GM19193 (cell line): ENCODE measurements around the gene ALPK3.

ENCODE experiments used
- POLR2A ChIP-seq: IDR thresholded peaks from 4 replicates; pipeline ENCODE4 v1.6.1; 2011; ENCODE audit not compliant: insufficient read depth, insufficient read length; ENCODE audit errors: extremely low read depth

The ALPK3 gene

DNA sequence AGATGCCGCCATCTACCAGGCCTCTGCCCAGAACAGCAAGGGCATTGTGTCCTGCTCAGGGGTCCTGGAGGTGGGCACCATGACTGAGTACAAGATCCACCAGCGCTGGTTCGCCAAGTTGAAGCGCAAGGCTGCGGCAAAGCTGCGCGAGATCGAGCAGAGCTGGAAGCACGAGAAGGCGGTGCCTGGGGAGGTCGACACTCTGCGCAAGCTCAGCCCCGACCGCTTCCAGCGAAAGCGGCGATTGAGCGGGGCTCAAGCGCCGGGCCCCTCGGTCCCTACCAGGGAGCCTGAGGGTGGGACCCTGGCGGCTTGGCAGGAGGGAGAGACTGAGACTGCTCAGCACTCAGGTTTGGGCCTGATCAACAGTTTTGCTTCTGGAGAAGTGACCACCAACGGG lies 22.6 kb downstream of the ALPK3 start:
- TF ChIP-seq POLR2A = no peak

DNA sequence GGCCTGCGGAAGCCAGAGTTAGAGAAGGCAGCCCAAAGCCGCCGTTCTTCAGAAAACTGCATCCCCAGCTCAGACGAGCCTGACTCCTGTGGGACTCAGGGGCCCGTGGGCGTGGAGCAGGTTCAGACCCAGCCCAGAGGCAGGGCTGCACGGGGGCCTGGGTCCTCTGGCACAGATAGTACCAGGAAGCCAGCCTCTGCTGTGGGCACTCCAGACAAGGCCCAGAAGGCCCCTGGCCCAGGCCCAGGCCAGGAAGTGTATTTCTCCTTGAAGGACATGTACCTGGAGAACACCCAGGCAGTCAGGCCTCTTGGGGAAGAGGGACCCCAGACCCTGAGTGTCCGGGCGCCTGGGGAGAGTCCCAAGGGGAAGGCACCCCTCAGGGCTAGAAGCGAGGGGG lies 23.1 kb downstream of the ALPK3 start:
- TF ChIP-seq POLR2A = no peak

GRCh38 chr15:84840741-84841429 lies 23.7 kb downstream of the ALPK3 start:
- no peak for TF ChIP-seq POLR2A

DNA sequence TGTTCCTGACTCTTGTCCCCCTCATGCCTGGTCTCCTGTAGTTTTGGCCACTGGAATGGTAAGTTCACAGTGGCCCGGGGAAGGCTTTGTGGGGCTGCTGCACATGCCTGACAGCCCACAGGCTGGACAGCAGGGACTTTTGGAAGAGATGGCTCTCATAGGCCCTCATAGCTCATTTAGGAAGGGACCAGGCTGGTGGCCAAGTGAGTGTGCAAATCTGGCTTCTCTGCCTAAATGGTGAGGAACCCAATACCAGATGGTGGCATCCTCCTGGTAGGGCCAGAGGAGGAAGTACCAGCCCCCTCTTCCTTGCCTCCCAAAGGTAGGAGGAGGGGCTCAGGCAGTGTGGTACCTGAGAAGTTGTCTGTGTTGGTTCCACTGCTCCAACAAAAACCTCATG lies 25.6 kb downstream of the ALPK3 start:
- TF ChIP-seq POLR2A = no peak

- no peak for TF ChIP-seq POLR2A
Measured at GRCh38 chr15:84844964-84845363, 27.8 kb downstream of the ALPK3 start.

DNA sequence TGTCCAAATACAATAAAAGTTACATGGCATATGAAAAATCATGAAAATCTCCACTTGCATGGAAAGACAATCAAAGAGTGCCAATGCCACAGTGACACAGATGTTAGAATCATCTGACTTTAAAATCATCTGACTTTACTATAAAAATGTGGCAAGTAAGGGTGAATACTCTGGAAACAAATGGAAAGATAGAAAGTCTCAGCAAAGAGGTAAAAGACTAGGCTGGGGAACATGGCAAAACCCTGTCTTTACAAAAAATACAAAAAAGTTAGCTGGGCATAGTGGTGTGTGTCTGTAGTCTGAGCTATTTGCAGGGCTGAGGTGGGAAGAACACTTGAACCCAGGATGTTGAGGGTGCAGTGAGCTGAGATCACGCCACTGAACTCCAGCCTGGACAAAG lies 29.1 kb downstream of the ALPK3 start:
- TF ChIP-seq POLR2A = no peak

- no peak for TF ChIP-seq POLR2A
Measured at GRCh38 chr15:84847382-84847781, 30.2 kb downstream of the ALPK3 start.

- no peak for TF ChIP-seq POLR2A
Measured at GRCh38 chr15:84852212-84852611, 35.1 kb downstream of the ALPK3 start.

DNA sequence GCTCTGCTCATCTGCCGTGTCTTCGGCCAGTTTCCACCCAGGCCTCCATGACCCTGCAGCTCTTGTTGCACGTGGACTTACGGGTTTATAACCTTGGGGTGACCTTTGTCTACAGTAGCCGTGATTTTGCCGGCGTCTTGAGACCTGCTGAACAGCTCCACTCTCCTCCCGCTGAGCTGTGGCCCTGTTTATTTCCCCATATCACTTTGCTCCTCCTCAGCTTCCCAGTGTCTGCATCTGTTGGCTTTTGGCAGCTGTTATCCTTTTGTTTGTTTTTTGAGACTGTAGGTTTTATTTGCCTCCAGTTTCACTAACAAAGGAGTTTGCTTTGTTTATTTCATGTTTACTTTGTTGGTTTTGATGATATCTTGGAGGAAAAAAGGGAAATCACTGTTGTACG lies 38.0 kb downstream of the ALPK3 start:
- TF ChIP-seq POLR2A = no peak

GRCh38 chr15:84855765-84856164 lies 38.6 kb downstream of the ALPK3 start:
- TF ChIP-seq POLR2A = no peak

DNA sequence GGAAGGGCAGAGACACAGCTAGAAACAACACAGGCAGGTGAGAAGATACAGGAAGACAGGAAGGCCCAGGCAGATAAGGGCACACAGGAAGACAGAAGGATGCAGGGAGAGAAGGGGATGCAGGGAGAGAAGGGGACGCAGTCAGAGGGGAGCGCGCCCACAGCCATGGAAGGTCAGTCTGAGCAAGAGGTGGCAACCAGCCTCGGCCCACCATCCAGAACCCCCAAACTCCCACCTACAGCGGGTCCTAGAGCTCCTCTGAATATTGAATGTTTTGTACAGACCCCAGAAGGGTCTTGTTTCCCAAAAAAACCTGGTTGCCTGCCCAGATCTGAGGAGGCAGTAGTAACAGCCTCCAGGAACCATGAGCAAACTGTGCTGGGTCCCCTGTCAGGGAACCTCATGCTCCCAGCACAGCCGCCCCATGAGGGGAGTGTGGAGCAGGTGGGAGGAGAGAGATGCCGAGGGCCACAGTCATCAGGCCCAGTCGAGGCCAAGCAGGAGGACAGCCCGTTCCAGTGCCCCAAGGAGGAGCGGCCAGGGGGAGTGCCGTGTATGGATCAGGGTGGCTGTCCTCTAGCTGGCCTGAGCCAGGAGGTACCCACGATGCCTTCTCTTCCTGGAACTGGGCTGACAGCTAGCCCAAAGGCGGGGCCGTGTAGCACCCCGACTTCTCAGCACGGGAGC lies 39.7 kb downstream of the ALPK3 start:
- no peak for TF ChIP-seq POLR2A

GRCh38 chr15:84857418-84858004 lies 40.4 kb downstream of the ALPK3 start:
- TF ChIP-seq POLR2A = no peak

- no peak for TF ChIP-seq POLR2A
Measured at GRCh38 chr15:84858231-84858630, 41.1 kb downstream of the ALPK3 start.

- TF ChIP-seq POLR2A = no peak
Measured at GRCh38 chr15:84859144-84859543, 42.0 kb downstream of the ALPK3 start.

- TF ChIP-seq POLR2A = no peak
Measured at GRCh38 chr15:84859651-84860050, 42.5 kb downstream of the ALPK3 start.

DNA sequence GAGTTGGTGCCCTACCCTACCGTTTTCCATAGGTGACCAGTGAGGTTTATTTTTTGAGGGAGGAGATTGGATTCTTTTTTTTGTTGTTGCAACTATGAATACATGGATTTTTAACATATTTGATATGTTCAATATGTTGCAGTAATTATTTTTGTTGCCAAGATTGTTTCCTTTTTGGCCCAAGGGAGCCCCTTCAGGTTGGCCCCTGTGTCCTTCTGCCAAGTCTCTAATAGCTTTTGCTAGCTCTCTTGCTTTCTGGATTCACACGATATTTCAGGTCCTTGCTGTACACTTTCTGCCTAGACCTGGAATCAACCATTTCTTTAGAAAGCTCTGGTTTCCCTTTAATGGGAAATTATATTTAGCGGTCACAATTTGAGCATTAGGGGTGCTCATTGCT lies 44.6 kb downstream of the ALPK3 start:
- no peak for TF ChIP-seq POLR2A
